Cardiac septum (tissue), 1 donor: ENCODE data around the gene XXYLT1. TPM values are rescaled to one million over a fixed set of nuclear protein-coding genes. Genes with fewer than 3 reads are reported as not detected.
"Not testable (repeated sequence)": the region's sequence is repeated elsewhere in the genome, so short reads cannot be mapped to it uniquely, and the experiment has no call there.

Experiments used
- DNase-seq: peaks from one replicate; pipeline ENCODE4 v3.0.0-alpha.2; 2020; ENCODE audit warnings: low spot score
- intact Hi-C: fragments of 100-400 bp; cut with DNase I; formaldehyde crosslinking; loops from one replicate; pipeline ENCODE4 v1.14.0; 2022
- total RNA-seq: library from RNA; stranded (reverse); fragmentation: NEBNext Ultra II Directional; extraction: Animal tissue kit (Norgen Biotek cat#: 25700); gene quantifications from one replicate; pipeline ENCODE4 v1.2.1, GENCODE V29; 2021
- donor health status: DM: no; HTN: no; CAD: no.

The XXYLT1 gene
- total RNA-seq, 1 donor from 2014 or later, result 5.9 TPM

DNA sequence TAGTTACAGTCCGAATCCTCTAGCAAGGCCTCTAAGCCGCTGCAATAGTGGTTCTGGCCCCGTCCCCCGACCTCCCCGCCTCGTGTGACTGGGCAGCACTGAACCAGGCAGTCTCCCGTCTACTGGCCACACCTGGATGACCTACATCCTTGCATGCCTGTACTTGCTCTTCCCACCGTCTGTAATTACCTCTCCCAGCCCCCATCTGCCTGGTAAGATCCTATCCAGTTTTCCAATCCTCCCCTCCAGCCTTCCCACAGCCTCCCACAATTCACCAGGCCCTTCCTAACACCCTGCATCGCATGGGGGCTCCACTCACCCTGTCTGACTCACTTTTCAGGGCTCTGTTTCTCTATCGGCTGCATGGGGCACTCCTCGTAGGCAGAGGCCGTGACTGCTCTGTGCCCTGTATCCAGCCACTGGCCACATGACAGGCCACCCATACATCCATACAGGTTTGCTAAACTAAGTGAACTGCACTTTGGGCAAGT is 32.8 kb downstream of the XXYLT1 start:
- DNase-seq, result no peak
- intact Hi-C loops, result loop anchor here (1.0 kb wide), 1 partner anchor 28 kb away; no protein-coding TSS in a partner anchor

DNA sequence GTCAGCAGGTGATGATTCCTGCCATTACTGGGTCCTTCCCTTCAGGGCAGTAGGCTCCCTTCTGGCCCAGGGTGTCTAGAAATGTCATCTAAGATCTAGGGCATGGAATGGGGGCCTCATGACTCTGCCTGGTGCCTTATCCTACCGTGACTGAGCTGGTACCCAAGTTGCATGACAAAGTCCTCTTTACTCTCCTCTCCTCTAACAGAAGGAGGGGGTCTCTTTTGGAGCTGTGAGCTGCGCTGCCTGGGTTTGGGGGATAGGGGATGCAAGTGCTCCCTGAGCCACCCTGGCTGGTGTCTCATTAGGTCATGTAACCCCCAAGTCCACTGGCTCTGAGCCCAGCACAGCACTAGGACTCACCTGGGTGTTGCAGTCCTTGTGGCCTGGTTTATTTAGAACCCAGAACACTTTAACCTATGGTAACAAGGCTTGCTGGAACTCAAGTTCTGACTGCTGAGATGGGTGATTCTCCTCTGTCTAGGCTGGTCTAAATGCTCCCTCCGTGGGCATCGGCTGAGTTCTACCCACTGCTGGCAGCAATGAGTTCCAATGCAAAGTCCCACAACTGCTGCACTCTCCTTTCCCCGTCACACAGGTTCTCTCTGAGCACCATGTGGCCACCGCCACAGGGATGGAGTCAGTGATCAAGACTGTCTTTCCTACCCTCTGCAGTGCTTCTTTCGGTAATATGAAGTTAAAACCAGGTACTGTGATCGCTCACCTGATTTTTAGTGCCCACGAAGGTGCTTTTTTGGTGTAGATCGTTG is 34.0 kb downstream of the XXYLT1 start:
- intact Hi-C loops, result no loop called here
- no peak for DNase-seq

GRCh38 chr3:195236076-195236798 is 34.7 kb downstream of the XXYLT1 start:
- DNase-seq, result no peak
- intact Hi-C loops, result no loop called here

DNA sequence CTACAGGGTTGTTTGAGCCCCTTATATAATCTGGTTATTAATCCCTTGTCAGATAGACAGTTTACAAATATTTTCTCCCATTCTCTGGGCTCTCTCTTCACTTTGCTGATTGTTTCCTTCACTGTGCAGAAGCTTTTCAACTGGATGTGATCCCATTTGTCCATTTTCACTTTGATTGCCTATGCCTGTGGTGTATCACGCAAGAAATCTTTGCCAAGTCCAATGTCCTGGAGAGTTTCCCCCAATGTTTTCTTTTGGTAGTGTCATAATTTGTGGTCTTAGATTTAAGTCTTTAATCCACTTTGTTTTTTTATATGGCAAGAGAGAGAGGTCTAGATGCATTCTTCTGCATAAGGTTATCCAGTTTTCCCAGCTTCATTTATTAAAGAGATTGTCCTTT is 40.7 kb downstream of the XXYLT1 start:
- DNase-seq, result no peak
- intact Hi-C loops, result no loop called here

DNA sequence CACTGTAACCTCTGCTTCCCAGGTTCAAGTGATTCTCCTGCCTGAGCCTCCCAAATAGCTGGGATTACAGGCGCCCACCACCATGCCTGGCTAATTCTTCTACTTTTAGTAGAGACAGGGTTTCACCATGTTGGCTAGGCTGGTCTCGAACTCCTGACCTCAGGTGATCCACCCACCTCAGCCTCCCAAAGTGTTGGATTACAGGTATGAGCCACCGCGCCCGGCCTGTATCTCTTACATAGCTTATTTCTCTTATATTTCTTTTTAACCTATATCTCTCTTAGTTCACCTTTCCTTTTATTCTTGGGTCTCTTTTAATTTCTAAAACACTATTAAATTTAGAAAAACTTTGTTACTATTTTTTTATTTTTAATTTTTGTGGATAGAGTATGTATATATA is 42.1 kb downstream of the XXYLT1 start:
- intact Hi-C loops, DNase-seq: not testable (repeated sequence)

DNA sequence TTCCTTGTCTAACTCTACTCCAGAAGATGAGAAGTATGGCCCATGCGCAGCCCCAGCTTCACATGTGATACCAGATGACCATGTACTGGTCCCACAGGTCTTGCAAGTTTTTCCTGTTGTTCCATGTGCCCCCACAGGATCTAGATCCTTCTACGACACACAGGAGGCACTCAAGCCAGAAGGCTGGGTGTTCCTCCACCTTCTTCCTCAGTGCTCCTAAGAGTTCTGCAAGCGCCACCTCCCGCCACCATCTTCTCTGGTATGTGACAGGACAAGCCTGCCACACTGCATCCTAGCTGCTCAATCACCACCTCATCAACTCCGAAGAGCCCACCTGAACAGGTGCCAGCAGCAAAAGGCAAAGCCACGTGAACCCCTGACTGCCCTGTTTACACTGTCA is 43.1 kb downstream of the XXYLT1 start:
- intact Hi-C loops, result no loop called here
- DNase-seq, result no peak

GRCh38 chr3:195226900-195227447 is 44.0 kb downstream of the XXYLT1 start:
- intact Hi-C loops, result no loop called here

GRCh38 chr3:195226445-195226844 is 44.5 kb downstream of the XXYLT1 start:
- intact Hi-C loops, result no loop called here
- no peak for DNase-seq

More at GRCh38 chr3:195226900-195227447, 44.0 kb downstream of the XXYLT1 start:
- no peak for DNase-seq

- intact Hi-C loops, result no loop called here
- no peak for DNase-seq
Observed at GRCh38 chr3:195224980-195225580, 45.9 kb downstream of the XXYLT1 start.

DNA sequence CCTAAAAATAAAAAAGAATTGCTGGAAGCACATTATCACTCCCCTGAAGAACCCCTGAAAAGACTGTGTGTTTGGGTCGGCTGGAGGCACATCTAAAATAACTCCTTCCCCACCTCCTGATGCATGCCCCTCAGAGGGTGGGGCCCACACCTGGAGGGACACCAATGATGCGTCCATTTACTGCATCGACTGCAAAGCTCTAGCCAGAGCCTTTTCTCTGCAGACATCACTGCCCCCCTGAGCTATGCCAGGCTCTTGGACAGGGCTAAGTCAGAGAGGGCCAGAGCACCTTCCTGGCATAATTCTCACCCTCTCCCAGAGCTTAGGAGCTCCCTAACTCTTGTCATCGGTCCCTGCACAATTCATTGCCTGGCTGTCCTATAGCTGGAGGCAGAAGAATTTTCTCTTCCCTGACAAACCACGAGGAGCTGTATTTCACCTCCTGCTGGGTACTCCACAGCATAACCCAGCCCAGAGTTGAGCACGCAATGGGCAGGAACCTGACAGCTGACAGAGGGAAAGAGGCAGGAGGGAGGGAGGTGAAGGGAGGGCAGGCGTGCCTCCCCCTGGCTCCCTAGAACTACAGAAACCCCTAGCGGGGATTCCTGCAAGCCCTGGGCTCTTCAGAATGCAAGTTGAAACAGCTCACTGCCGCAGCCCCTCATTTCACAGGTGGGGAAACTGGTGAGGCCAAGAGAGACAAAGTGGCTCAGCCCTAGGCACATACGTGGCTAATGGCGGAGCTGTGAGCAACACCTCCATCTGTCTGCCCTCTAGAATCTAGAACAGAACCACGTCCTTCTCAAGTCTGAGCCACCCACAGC is 46.6 kb downstream of the XXYLT1 start:
- DNase-seq, result no peak
- intact Hi-C loops, result no loop called here

GRCh38 chr3:195221876-195222617 is 48.9 kb downstream of the XXYLT1 start:
- DNase-seq, result no peak
- intact Hi-C loops, result no loop called here

- DNase-seq, result no peak
- intact Hi-C loops, result no loop called here
Observed at GRCh38 chr3:195221015-195221853, 49.7 kb downstream of the XXYLT1 start.

DNA sequence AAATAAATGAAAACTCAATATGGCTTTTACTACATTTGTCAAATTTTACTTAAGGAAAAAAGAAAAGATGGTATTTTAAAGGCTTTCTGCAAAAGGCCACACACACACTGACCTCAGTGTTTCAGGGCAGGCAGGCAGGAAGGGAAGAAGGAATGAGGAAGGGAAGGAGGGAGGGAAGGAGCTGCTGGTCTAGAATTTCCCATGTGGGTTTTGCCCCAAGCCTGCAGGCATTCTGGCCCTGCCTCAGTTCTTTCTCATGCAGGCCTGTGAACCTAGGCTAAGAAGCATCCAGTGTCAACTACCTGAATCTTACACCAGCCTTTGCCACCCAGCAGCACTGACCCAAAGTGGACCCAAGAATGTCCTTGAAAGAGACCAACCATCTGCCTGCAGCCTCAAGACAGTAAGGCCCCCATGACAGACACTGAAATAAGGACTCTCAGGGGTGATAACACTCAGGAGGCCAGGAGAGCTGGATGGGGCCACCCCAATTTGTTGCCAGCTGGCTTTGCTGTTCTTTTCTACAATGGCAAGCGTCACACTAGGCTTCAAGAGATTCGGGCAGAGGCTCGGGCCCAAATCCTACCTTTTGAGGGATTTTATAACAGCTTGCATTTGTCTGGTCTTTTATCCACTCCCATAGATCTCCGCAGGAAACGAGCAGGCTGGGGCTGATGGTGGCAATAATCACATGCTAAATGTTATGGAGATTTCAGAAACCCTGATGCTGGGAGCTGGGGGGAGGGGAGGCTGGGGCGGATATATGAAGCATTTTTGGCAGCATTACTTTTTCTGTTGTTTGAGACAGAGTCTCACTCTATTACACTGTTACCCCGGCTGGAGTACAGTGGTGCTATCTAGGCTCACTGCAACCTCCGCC is 51.4 kb downstream of the XXYLT1 start:
- DNase-seq, result no peak
- intact Hi-C loops, result no loop called here

DNA sequence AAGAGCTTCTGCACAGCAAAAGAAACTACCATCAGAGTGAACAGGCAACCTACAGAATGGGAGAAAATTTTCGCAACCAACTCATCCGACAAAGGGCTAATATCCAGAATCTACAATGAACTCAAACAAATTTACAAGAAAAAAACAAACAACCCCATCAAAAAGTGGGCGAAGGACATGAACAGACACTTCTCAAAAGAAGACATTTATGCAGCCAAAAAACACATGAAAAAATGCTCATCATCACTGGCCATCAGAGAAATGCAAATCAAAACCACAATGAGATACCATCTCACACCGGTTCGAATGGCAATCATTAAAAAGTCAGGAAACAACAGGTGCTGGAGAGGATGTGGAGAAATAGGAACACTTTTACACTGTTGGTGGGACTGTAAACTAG is 52.6 kb downstream of the XXYLT1 start:
- DNase-seq, intact Hi-C loops: not testable (repeated sequence)

DNA sequence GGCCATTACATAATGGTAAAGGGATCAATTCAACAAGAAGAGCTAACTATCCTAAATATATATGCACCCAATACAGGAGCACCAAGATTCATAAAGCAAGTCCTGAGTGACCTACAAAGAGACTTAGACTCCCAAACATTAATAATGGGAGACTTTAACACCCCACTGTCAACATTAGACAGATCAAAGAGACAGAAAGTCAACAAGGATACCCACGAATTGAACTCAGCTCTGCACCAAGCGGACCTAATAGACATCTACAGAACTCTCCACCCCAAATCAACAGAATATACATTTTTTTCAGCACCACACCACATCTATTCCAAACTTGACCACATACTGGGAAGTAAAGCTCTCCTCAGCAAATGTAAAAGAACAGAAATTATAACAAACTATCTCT is 55.4 kb downstream of the XXYLT1 start:
- intact Hi-C loops, result not testable (repeated sequence)

GRCh38 chr3:195214381-195214780 is 56.6 kb downstream of the XXYLT1 start:
- DNase-seq, result no peak
- intact Hi-C loops, result no loop called here

More for the DNA sequence above, 55.4 kb downstream of the XXYLT1 start:
- DNase-seq, result not testable (repeated sequence)
